Liver (tissue), 3 donors: ENCODE measurements around the gene NKAIN1.
"Not testable (repeated sequence)": the region's sequence is repeated elsewhere in the genome, so short reads cannot be mapped to it uniquely, and the experiment has no call there.

Experiments
- HNF4G ChIP-seq: IDR thresholded peaks from 2 replicates; pipeline ENCODE4 v1.6.1; 2016; ENCODE audit warnings: antibody characterized with exemption
- RAD21 ChIP-seq, 2 donors: IDR thresholded peaks; 2 replicates each; pipeline ENCODE4 v1.6.1; 2016; ENCODE audit warnings: antibody characterized with exemption in 2 of 2, mild to moderate bottlenecking in 2 of 2
- REST ChIP-seq: IDR thresholded peaks from 2 replicates; pipeline ENCODE4 v1.6.1; 2016; ENCODE audit warnings: antibody characterized with exemption, mild to moderate bottlenecking
- TF ChIP-seq, protein P1 (sequence below): fragments of 150-350 bp; IDR thresholded peaks from 2 replicates; pipeline ENCODE4 v1.5.1; 2017; ENCODE audit warnings: improper control_type of control experiment, low read depth, low read length; ENCODE audit not compliant: missing input control
- TF ChIP-seq, protein P2 (sequence below): IDR thresholded peaks from 2 replicates; pipeline ENCODE4 v1.6.1; 2016; ENCODE audit warnings: antibody characterized with exemption
- donor health status: healthy.
- donor health status: healthy.

DNA sequence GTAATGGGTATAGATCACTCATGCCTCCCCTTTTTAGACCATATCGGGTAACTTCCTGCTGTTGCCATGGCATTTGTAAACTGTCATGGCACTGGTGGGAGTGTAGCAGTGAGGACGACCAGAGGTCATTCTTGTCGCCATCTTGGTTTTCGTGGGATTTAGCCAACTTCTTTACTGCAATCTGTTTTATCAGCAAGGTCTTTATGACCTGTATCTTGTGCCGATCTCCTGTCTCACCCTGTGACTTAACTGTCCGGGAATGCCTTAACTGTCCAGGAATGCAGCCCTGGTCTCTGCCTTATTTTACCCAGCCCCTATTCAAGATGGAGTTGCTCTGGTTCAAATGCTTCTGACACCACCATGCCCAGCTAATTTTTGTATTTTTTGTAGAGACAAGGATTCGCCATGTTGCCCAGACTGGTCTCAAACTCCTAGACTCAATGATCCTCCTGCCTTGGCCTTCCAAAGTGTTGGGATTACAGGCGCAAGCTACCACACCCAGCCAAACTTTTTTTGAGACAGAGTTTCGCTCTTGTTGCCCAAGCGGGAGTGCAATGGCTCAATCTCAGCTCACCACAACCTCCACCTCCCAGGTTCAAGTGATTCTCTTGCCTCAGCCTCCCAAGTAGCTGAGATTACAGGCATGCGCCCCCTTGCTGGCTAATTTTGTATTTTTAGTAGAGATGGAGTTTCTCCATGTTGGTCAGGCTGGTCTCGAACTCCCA lies 100.7 kb downstream of the NKAIN1 start:
- TF ChIP-seq HNF4G; REST; RAD21 (IDR thresholded peaks at IDR 0.05): not testable (repeated sequence)
- TF ChIP-seq, protein P1, sequence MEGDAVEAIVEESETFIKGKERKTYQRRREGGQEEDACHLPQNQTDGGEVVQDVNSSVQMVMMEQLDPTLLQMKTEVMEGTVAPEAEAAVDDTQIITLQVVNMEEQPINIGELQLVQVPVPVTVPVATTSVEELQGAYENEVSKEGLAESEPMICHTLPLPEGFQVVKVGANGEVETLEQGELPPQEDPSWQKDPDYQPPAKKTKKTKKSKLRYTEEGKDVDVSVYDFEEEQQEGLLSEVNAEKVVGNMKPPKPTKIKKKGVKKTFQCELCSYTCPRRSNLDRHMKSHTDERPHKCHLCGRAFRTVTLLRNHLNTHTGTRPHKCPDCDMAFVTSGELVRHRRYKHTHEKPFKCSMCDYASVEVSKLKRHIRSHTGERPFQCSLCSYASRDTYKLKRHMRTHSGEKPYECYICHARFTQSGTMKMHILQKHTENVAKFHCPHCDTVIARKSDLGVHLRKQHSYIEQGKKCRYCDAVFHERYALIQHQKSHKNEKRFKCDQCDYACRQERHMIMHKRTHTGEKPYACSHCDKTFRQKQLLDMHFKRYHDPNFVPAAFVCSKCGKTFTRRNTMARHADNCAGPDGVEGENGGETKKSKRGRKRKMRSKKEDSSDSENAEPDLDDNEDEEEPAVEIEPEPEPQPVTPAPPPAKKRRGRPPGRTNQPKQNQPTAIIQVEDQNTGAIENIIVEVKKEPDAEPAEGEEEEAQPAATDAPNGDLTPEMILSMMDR: not testable (repeated sequence)
- TF ChIP-seq, protein P2, sequence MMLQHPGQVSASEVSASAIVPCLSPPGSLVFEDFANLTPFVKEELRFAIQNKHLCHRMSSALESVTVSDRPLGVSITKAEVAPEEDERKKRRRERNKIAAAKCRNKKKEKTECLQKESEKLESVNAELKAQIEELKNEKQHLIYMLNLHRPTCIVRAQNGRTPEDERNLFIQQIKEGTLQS: not testable (repeated sequence)
